Osteoblast (primary cell): ENCODE measurements around the gene XAB2. TPM values are rescaled to one million over a fixed set of nuclear protein-coding genes. Genes with fewer than 3 reads are reported as not detected.
"Not testable (repeated sequence)": the region's sequence is repeated elsewhere in the genome, so short reads cannot be mapped to it uniquely, and the experiment has no call there.

ENCODE experiments used
- DNase-seq: peaks from one replicate; pipeline ENCODE4 v3.0.0; 2011; ENCODE audit warnings: low spot score, mixed read lengths; ENCODE audit not compliant: insufficient read length; ENCODE audit errors: missing footprints
- H2AFZ ChIP-seq: 2 replicates; pipeline ENCODE4 v1.6.0; 2011; ENCODE audit warnings: mild to moderate bottlenecking, low read length
- H3K27ac ChIP-seq: 2 replicates; pipeline ENCODE4 v1.5.1; 2011; ENCODE audit warnings: mild to moderate bottlenecking, low read depth, low read length, moderate library complexity
- H3K27me3 ChIP-seq: 2 replicates; pipeline ENCODE4 v1.6.0; 2012; ENCODE audit warnings: mild to moderate bottlenecking, control low read depth, inconsistent platforms, low read length, moderate library complexity; ENCODE audit not compliant: insufficient read depth
- H3K36me3 ChIP-seq: 2 replicates; pipeline ENCODE4 v1.5.1; 2011; ENCODE audit warnings: mild to moderate bottlenecking, low read length, control low read depth, moderate library complexity; ENCODE audit not compliant: insufficient read depth
- H3K4me1 ChIP-seq: 2 replicates; pipeline ENCODE4 v1.5.1; 2011; ENCODE audit warnings: mild to moderate bottlenecking, low read length, control low read depth, moderate library complexity; ENCODE audit not compliant: insufficient read depth
- H3K4me2 ChIP-seq: 2 replicates; pipeline ENCODE4 v1.6.0; 2011; ENCODE audit warnings: mild to moderate bottlenecking, low read length; ENCODE audit not compliant: insufficient read depth
- H3K4me3 ChIP-seq: fragments of 200-600 bp; sonication (generic); 3 replicates; pipeline ENCODE4 v1.5.1; 2012; ENCODE audit warnings: mild to moderate bottlenecking, low read length, inconsistent platforms; ENCODE audit not compliant: insufficient read depth
- H3K79me2 ChIP-seq: 2 replicates; pipeline ENCODE4 v1.6.0; 2012; ENCODE audit warnings: mild to moderate bottlenecking, low read length, control low read depth, inconsistent platforms; ENCODE audit not compliant: insufficient read depth
- H3K9me3 ChIP-seq: 2 replicates; pipeline ENCODE4 v1.5.1; 2011; ENCODE audit warnings: low read depth, low read length, control low read depth
- H4K20me1 ChIP-seq: 2 replicates; pipeline ENCODE4 v1.6.0; 2012; ENCODE audit warnings: mild to moderate bottlenecking, low read length, control low read depth; ENCODE audit not compliant: insufficient read depth
- CTCF ChIP-seq: IDR thresholded peaks from 2 replicates; pipeline ENCODE4 v1.5.1; 2011; ENCODE audit warnings: mild to moderate bottlenecking, low read depth, low read length, moderate library complexity; ENCODE audit errors: extremely low read depth
- total RNA-seq: library from RNA; depleted of rRNA; stranded (reverse); fragments of >200 nt; gene quantifications from 2 replicates; pipeline ENCODE4 v1.2.3, GENCODE V29; 2012

XAB2 gene
- total RNA-seq, 1 donor, result 40.5 TPM

DNA sequence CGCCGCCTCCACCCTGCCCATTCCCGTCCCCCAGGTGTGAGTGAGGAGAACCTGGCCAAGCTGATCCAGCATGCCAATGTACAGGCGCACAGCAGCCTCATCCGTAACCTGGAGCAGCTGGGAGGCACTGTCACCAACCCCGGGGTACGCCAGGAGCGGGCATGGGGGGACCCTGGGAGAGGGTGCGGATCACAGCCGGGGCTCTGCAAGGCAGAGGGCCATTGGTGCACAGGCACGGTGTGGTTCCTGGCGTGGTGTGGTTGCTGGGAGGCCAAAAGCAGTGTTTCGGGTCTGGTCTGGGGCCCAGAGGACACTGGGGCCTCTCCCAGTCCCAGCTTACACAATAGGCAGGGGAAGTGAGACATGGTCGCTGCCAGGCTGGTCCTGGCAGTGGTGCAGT lies 15.8 kb upstream of the XAB2 start:
- TF ChIP-seq CTCF, result no peak
- no peaks in the 10 kb centered on the region for H3K9me3 ChIP-seq
- H3K4me2 ChIP-seq, result no peak overlapping the region
- H3K4me3 ChIP-seq, result no peak overlapping the region
- H3K79me2 ChIP-seq, result no peaks in the 10 kb centered on the region
- peak; percentile 80 for DNase-seq
- no peak overlapping the region for H2AFZ ChIP-seq
- H3K36me3 ChIP-seq, result no peaks in the 10 kb centered on the region
- H3K27me3 ChIP-seq, result no peaks in the 10 kb centered on the region
- no peak overlapping the region for H3K27ac ChIP-seq
- no peaks in the 10 kb centered on the region for H4K20me1 ChIP-seq
- H3K4me1 ChIP-seq, result no peaks in the 10 kb centered on the region

DNA sequence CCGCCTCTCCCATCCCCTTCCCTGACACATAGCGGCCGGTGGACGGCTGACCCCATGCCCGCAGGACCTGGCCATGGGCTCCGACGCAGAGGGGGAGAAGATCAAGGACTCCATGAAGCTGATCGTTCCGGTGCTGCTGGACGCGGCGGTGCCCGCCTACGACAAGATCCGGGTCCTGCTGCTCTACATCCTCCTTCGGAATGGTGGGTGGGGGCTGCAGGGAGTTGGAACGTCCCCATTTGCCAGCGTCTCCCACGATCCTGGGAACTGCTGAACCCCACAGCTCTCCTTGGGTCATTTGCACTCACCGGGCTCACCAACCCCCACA lies 15.2 kb upstream of the XAB2 start:
- Histone ChIP-seq H3K4me1 (no peaks in the 10 kb centered on the region), H4K20me1 (no peaks in the 10 kb centered on the region), H3K79me2 (no peaks in the 10 kb centered on the region), H2AFZ (no peak overlapping the region), H3K36me3 (no peaks in the 10 kb centered on the region), H3K4me2 (no peak overlapping the region), H3K9me3 (no peaks in the 10 kb centered on the region), H3K4me3 (no peak overlapping the region), H3K27me3 (no peaks in the 10 kb centered on the region), H3K27ac (no peak overlapping the region)
- DNase-seq, result peak; percentile 79
- no peak for TF ChIP-seq CTCF

DNA sequence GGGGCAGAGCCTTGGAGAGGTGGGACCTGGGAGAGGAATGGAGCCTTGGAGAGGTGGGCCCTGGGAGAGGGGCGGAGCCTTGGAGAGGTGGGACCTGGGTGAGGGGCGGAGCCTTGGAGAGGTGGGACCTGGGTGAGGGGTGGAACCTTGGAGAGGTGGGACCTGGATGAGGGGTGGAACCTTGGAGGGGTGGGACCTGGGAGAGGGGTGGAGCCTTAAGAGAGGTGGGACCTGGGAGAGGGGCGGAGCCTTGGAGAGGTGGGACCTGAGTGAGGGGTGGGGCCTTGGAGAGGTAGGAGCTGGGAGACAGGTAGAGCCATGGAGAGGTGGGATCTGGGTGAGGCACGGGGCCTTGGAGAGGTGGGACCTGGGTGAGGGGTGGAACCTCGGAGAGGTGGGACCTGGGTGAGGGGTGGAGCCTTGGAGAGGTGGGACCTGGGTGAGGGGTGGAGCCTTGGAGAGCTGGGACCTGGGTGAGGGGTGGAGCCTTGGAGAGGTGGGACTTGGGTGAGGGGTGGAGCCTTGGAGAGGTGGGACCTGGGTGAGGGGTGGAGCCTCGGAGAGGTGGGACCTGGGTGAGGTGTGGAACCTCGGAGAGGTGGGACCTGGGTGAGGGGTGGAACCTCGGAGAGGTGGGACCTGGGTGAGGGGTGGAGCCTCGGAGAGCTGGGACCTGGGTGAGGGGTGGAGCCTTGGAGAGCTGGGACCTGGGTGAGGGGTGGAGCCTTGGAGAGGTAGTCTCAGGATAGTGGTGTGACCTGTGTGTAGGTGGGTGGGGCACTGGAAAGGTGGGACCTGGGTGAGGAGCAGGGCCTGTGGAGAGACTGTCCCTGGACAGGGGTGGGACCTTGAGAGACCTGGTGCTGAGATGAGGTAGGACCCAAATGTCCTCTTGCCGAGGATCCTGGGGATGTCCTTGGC lies 14.5 kb upstream of the XAB2 start:
- not testable (repeated sequence) for H3K27me3 ChIP-seq, H3K4me2 ChIP-seq, H3K4me3 ChIP-seq, H4K20me1 ChIP-seq, H3K9me3 ChIP-seq, H2AFZ ChIP-seq, H3K27ac ChIP-seq, H3K79me2 ChIP-seq, H3K4me1 ChIP-seq, H3K36me3 ChIP-seq
- peak; percentile 66 for DNase-seq

DNA sequence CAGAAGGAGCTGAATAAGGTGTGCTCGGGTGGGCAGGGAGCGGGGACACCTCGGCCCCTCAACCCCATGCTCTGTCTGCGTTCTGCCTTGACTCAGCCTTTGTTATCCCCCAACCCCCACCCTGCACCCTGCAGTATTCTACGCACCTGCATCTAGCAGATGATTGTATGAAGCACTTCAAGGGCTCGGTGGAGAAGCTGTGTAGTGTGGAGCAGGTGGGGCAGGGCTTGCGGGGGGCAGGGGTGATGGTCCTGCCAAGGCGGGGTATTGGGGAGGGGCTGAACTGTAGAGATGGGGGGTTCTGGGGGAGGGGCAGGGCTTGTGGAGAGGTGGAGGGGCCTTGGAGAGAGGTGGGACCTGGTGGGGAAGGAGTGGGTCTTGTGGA lies 13.7 kb upstream of the XAB2 start:
- H2AFZ ChIP-seq, result no peak overlapping the region
- no peak for TF ChIP-seq CTCF
- no peak overlapping the region for H3K27ac ChIP-seq
- no peaks in the 10 kb centered on the region for H4K20me1 ChIP-seq
- H3K4me2 ChIP-seq, result no peak overlapping the region
- no peaks in the 10 kb centered on the region for H3K79me2 ChIP-seq
- no peak overlapping the region for H3K4me3 ChIP-seq
- no peaks in the 10 kb centered on the region for H3K4me1 ChIP-seq
- no peaks in the 10 kb centered on the region for H3K36me3 ChIP-seq
- no peaks in the 10 kb centered on the region for H3K27me3 ChIP-seq
- H3K9me3 ChIP-seq, result no peaks in the 10 kb centered on the region
- DNase-seq, result peak; percentile 83
